ENCODE measurements around the gene P4HA3.
"Not testable (repeated sequence)": the region's sequence is repeated elsewhere in the genome, so short reads cannot be mapped to it uniquely, and the experiment has no call there.

Gene P4HA3

GRCh38 chr11:74311352-74311926 lies at the start of gene P4HA3:
TSS of gene P4HA3 (minus strand) at chr11:74311640. CDS start at chr11:74311611, 29 bp downstream.
- peak; percentile 15 to 22 for DNase-seq

GRCh38 chr11:74357449-74357848 lies 46.0 kb upstream of the P4HA3 start:
- no peak for DNase-seq

GRCh38 chr11:74355626-74356025 lies 44.2 kb upstream of the P4HA3 start:
- no peak for DNase-seq

DNA sequence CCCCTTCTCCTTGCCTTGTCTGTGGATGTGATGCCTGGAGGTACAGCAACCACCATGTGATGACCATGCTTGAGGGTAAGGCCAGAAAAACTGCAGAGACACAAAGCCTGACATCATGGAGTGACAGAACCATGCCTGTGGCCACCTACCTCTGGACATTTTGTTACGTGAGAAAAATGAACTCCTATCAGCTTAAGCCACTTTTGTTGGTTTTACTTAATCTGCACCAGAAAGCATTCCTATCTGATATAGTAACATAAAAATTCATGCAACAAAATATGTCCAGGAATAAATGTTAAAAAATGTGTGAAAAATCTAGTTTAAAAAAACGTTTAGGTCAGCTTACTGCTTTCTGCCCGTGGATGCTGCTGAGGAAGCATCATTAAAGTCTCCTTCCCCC lies 42.6 kb upstream of the P4HA3 start:
- DNase-seq = no peak

DNA sequence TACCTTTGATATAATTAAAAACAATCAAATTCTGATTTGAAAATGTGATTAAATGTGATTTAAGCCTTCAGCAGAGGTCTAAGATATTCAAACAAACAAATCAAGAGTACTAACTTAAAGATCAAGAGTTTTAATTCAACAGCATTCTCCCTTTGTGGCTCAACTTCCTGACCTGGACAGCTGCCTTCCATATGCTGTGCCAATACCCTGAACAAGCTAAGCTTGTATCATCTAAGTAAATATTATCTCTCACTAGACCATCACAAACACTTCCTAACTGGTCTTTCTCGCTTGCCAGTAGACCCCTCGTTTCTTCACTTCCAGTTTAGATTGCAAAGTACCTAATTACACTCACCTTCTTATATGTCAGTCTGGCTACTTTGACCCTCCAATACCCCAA lies 35.9 kb upstream of the P4HA3 start:
- no peak for DNase-seq

- DNase-seq = no peak
Measured at GRCh38 chr11:74345420-74345819, 34.0 kb upstream of the P4HA3 start.

DNA sequence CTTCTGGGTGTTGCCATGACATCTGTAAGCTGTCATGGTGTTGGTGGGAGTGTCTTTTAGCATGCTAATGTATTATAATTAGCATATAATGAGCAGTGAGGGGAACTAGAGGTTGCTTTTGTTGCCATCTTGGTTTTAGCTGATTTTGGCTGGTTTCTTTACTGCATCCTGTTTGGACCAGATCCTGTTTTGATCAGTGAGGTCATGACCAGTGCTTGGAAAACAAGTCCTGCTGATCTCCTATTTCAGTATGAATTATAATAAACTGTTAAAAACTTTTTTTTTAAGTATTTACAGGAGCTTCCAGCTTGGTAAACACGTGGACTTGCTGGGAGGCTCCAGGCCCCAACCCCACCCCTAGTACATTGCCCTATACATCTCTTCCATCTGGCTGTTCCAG lies 30.5 kb upstream of the P4HA3 start:
- no peak for DNase-seq

- no peak for DNase-seq
Measured at GRCh38 chr11:74339619-74340018, 28.2 kb upstream of the P4HA3 start.

DNA sequence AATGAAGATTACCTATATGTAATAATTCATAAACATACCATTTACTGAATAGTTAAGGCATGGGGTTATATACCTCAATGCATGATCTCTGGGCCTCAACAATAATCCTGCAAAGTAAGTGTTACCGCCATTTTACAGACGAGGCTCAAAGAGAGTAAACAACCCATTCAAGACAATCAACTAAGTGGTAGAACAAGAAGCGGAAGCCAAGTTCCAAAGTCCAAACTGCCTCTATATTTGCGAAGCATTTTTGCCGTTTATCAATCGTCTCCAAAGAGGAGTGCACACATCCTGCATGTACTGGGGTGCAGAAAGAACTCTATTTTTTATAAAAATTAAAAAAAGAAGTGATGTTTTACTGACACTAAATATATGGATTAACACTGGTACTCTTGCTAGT lies 27.5 kb upstream of the P4HA3 start:
- DNase-seq = no peak

DNA sequence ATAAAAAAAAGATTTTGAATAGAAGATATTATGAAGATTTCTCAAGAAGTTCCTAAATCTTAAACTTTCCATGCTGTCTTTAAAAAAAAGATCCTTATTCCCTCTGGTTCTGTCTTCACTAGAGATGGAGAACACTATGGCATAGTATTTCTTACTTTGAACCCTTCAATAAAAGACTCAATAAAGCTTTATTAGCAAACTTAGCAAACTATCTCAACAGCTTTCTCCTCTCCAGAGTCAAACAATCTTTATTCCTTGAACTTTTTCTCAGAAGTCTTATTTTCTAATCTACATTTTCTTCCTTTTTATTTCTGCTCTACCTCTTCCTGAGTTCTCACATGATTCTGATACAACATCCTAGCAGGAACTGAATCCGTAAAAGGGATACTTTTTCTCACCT lies 21.8 kb upstream of the P4HA3 start:
- DNase-seq = no peak

DNA sequence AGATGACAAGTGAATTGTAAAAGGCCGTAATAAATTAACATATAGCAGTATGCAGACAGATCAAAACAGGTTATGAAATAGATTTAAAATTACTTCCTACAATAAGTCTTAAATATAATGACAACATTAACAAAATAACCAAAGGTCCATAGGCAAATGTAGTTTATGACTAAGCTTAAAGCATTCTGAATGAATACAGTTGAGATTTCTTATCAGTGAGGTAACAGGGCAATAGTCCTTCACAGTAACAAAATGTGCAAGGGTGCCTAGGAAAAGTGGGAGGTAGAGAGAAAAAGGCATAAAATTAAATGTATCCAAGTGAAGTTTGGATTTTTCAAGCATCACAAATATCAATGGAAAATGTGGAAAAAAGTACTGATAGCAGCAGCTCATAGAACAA lies 20.9 kb upstream of the P4HA3 start:
- no peak for DNase-seq

GRCh38 chr11:74331000-74331399 lies 19.6 kb upstream of the P4HA3 start:
- not testable (repeated sequence) for DNase-seq

- no peak for DNase-seq
Measured at GRCh38 chr11:74330075-74330858, 18.8 kb upstream of the P4HA3 start.

GRCh38 chr11:74327076-74327475 lies 15.6 kb upstream of the P4HA3 start:
- DNase-seq = no peak

DNA sequence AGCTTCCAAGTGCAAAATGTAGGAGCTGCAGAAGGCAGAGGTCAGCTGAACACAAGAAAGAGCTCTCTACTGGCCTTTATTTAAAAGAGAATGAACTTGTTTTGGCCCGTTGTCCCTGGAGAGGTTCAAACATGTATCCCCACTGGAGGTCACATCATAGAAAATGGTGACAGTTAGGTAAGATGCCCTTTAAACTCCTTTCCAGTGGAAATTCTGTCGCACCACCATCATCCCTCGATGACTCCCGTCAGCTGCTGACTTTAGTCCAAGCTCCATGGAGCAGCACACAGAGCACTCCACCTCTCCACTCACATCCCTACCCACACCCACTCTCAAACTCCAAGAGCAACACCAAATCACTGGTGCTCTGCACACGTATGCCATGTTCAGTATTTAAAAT lies 15.2 kb upstream of the P4HA3 start:
- DNase-seq = no peak

GRCh38 chr11:74325649-74326645 lies 14.5 kb upstream of the P4HA3 start:
- no peak for DNase-seq

DNA sequence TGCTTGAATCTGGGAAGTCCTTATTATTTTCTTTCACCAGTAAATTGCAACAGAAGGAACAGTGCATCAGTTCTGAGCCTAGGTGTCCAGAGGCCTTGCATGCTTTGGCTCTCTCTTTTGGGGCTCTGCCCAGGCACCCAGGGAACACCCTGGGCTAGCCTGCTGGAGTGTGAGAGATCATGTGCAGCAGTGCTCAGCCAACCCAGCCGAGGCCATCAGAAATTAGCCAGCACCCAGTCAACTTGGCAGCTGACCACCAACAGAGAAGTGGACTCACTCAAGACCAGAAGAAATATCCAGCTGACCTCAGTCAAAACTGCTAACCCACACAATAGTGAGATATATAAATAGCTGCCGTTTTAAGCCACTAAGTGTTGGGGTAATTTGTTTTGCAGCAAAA lies 11.2 kb upstream of the P4HA3 start:
- no peak for DNase-seq

DNA sequence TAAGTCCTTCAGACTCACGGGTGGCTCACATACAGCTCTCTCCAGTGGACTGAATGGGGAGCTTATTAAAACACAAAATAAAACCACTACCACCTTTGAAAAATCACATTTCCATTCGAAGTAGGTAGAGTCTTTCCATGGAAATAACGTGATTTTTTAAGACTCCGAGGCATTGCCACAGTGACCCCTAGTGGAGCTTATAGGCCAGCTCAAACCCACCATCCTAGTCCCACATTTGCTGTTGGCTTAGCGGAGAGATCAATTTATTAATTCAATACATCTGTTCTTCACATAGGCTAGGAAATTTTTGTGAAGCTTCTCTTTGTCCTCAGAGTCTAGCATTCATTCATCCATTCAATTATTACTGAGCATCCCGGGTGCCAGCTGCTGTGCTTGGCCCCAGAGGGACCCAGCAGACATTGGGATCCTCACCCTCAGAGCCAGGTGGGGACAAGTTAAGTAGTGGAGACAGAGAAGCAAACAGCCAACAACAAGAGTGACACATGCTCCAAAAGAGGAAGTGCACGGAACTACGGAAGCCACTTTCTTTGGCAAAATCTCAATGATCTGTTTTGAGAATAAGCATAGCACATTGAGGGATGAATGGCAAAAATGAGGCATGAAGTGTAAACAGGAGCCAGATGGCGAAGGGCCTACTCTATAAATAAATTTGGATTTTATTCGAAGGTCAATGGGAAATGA lies 10.2 kb upstream of the P4HA3 start:
- peak in 1 of 2 donors; percentile 16 for DNase-seq

- no peak for DNase-seq
Measured at GRCh38 chr11:74320538-74320937, 9.1 kb upstream of the P4HA3 start.

GRCh38 chr11:74319139-74319816 lies 7.8 kb upstream of the P4HA3 start:
- no peak for DNase-seq

- no peak for DNase-seq
Measured at GRCh38 chr11:74318241-74318932, 6.9 kb upstream of the P4HA3 start.
